ENCODE measurements around the gene KDSR. TPM values are rescaled to one million over a fixed set of nuclear protein-coding genes. Genes with fewer than 3 reads are reported as not detected.

Gene KDSR
- total and polyA plus RNA-seq, 8 donors, result 6.4 to 199 (median 11.6) TPM

DNA sequence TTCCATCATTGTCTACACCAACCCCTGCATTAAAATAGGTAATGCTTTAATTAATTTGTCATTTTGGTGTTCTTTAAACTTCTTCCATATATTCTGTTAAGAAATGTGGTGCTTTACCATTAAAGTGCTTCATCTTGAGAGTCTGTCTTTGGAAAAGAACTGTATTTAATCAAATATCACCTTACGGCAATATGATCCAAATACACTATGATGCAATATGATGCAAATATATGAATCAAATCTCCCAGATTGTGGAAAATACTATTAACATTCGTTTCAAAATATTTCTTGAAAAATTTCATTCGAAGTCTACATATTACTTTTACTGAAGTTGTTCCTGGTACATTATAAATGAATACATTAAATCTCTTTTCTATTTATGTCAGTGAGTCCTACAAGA, 32.3 kb upstream of the KDSR start:
- WGBS, 5 donors, result 93 to 99% (median 97%) methylated on average over 3 of the region's 3 CpGs

DNA sequence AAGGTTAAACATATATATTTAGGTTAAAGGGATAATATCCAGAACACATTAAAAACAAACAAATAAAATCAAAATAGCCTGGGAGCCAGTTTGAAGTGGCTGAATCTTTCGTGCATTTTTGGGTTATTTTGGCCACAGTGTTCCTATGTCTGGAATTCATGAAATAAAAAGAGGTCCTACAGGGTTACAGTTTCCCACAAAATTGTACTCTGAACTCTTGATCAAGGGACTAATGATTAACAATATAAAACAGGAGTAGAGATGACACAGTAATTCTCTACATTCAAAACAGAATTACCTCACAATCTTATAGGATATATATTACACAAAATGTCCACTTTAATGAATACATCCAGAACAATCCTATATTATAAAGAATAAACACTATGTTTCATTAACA, 30.3 kb upstream of the KDSR start:
- H3K27ac ChIP-seq, result no peak overlapping the region
- WGBS, 5 donors, result 89 to 98% (median 96%) methylated on average over 1 of the region's 1 CpG
- no peaks in the 10 kb centered on the region for H3K9me3 ChIP-seq
- intact Hi-C loops (cut with DNase I; ENCODE audit: low total_unique reads), result no loop called here
- H3K36me3 ChIP-seq, result peaks cover 39 to 100% (median 100%) of the 10 kb centered on the region in 4 donors
- H3K4me1 ChIP-seq, result no peaks in the 10 kb centered on the region
- no peak for DNase-seq
- TF ChIP-seq POLR2A (IDR thresholded peaks at IDR 0.05) (no peak), POLR2AphosphoS5 (IDR thresholded peaks at IDR 0.05) (no peak), EP300 (IDR thresholded peaks at IDR 0.05) (no peak)
- TF ChIP-seq, protein P1, sequence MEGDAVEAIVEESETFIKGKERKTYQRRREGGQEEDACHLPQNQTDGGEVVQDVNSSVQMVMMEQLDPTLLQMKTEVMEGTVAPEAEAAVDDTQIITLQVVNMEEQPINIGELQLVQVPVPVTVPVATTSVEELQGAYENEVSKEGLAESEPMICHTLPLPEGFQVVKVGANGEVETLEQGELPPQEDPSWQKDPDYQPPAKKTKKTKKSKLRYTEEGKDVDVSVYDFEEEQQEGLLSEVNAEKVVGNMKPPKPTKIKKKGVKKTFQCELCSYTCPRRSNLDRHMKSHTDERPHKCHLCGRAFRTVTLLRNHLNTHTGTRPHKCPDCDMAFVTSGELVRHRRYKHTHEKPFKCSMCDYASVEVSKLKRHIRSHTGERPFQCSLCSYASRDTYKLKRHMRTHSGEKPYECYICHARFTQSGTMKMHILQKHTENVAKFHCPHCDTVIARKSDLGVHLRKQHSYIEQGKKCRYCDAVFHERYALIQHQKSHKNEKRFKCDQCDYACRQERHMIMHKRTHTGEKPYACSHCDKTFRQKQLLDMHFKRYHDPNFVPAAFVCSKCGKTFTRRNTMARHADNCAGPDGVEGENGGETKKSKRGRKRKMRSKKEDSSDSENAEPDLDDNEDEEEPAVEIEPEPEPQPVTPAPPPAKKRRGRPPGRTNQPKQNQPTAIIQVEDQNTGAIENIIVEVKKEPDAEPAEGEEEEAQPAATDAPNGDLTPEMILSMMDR (IDR thresholded peaks at IDR 0.05), result no peak
- H3K27me3 ChIP-seq, result no peaks in the 10 kb centered on the region
- no peak overlapping the region for H3K4me3 ChIP-seq

More for the DNA sequence above, 32.3 kb upstream of the KDSR start:
- no peaks in the 10 kb centered on the region for H3K4me1 ChIP-seq
- no peak overlapping the region for H3K27ac ChIP-seq
- H3K27me3 ChIP-seq, result no peaks in the 10 kb centered on the region
- TF ChIP-seq POLR2A (IDR thresholded peaks at IDR 0.05) (no peak), EP300 (IDR thresholded peaks at IDR 0.05) (no peak), POLR2AphosphoS5 (IDR thresholded peaks at IDR 0.05) (no peak)
- TF ChIP-seq, protein P1 (IDR thresholded peaks at IDR 0.05), result no peak
- H3K36me3 ChIP-seq, result peaks cover 33 to 100% (median 100%) of the 10 kb centered on the region in 4 donors
- no peaks in the 10 kb centered on the region for H3K9me3 ChIP-seq
- intact Hi-C loops (cut with DNase I; ENCODE audit: low total_unique reads), result no loop called here
- DNase-seq, result no peak
- H3K4me3 ChIP-seq, result no peak overlapping the region

DNA sequence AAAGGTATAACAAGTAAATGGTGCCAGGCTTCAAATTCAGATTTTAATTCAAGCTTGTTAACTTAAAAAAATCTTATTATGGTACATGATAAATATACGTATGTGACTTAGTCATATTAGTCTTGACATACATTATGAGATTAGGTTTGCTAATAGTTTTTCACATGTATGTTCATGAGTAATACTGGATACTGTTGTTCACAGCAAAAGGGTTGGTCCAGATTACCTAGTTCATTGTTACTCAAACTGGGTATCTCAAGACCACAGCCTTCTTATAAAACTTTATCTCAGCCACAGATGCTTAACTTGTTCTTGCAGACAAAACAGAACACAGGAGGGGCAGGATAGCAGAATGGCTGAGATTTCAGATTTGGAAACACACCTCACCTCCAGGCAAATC, 28.5 kb upstream of the KDSR start:
- no peaks in the 10 kb centered on the region for H3K4me1 ChIP-seq
- TF ChIP-seq EP300 (IDR thresholded peaks at IDR 0.05) (no peak), POLR2A (IDR thresholded peaks at IDR 0.05) (no peak), POLR2AphosphoS5 (IDR thresholded peaks at IDR 0.05) (no peak)
- TF ChIP-seq, protein P1 (IDR thresholded peaks at IDR 0.05), result no peak
- DNase-seq, result no peak
- 85 to 96% (median 91%) methylated on average over 1 of the region's 1 CpG for WGBS, 5 donors
- H3K4me3 ChIP-seq, result no peak overlapping the region
- H3K27ac ChIP-seq, result no peak overlapping the region
- H3K27me3 ChIP-seq, result no peaks in the 10 kb centered on the region
- peaks cover 40 to 100% (median 99%) of the 10 kb centered on the region in 4 donors for H3K36me3 ChIP-seq
- no peaks in the 10 kb centered on the region for H3K9me3 ChIP-seq
- intact Hi-C loops (cut with DNase I; ENCODE audit: low total_unique reads), result no loop called here

GRCh38 chr18:63394954-63395353, 27.9 kb upstream of the KDSR start:
- no peak for TF ChIP-seq POLR2AphosphoS5 (IDR thresholded peaks at IDR 0.05)
- TF ChIP-seq, protein P1 (IDR thresholded peaks at IDR 0.05), result no peak
- TF ChIP-seq EP300 (IDR thresholded peaks at IDR 0.05), result no peak
- no peak for TF ChIP-seq POLR2A (IDR thresholded peaks at IDR 0.05)
- H3K27me3 ChIP-seq, result no peaks in the 10 kb centered on the region
- WGBS, 5 donors, result 90 to 95% (median 91%) methylated on average over 3 of the region's 3 CpGs
- H3K4me1 ChIP-seq, result no peaks in the 10 kb centered on the region
- H3K36me3 ChIP-seq, result peaks cover 39 to 100% (median 99%) of the 10 kb centered on the region in 4 donors
- H3K27ac ChIP-seq, result no peak overlapping the region
- intact Hi-C loops (cut with DNase I; ENCODE audit: low total_unique reads), result no loop called here
- H3K4me3 ChIP-seq, result no peak overlapping the region
- H3K9me3 ChIP-seq, result no peaks in the 10 kb centered on the region
- no peak for DNase-seq

All from stomach (tissue), 9 donors.